ENCODE data around the gene NLRP9.
A peak's percentile ranks its signal among the peaks of the same experiment; 100 is the strongest.

The NLRP9 gene

DNA sequence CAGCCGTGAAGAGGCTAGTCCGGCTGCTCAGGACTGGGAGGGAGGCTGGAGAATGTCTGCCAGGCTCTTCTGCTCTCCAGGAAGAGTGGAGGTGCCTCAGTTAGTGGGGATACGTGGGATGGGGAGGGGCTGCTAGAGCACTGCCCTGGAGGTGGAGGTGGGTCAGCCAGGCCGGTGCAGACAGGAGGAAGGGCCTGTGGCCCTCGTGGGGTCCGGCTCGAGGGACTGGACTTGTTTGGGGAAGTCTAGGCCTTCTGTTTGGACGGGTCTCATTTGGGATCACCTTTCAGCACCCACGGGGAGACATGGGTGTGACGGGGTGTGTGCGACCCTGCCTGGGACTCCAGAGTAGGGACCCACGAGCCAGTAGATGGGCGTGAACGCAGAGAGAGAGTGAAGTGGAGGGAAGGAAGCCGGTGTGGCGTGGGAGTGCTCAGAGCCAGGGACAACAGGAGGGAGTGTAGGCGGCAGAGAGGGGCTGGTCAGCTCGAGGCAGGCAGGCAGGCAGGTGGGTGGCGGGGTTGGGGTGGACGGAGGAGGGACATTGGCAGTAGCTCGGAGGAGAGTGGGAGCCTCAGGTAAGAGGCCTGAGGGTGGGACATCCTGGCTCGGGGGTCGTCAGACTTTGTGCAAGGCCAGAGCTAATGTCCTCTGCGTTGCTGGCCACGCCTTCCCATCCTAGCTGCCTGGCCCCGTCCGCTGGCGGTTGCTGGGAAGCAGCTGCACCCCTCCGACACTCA is 51.7 kb downstream of the NLRP9 start:
- DNase-seq, result no peak

- no peak for DNase-seq
Measured at GRCh38 chr19:55685776-55686175, 52.4 kb downstream of the NLRP9 start.

GRCh38 chr19:55684946-55685681 is 53.1 kb downstream of the NLRP9 start:
- no peak for DNase-seq

GRCh38 chr19:55683449-55684261 is 54.5 kb downstream of the NLRP9 start:
- no peak for DNase-seq

DNA sequence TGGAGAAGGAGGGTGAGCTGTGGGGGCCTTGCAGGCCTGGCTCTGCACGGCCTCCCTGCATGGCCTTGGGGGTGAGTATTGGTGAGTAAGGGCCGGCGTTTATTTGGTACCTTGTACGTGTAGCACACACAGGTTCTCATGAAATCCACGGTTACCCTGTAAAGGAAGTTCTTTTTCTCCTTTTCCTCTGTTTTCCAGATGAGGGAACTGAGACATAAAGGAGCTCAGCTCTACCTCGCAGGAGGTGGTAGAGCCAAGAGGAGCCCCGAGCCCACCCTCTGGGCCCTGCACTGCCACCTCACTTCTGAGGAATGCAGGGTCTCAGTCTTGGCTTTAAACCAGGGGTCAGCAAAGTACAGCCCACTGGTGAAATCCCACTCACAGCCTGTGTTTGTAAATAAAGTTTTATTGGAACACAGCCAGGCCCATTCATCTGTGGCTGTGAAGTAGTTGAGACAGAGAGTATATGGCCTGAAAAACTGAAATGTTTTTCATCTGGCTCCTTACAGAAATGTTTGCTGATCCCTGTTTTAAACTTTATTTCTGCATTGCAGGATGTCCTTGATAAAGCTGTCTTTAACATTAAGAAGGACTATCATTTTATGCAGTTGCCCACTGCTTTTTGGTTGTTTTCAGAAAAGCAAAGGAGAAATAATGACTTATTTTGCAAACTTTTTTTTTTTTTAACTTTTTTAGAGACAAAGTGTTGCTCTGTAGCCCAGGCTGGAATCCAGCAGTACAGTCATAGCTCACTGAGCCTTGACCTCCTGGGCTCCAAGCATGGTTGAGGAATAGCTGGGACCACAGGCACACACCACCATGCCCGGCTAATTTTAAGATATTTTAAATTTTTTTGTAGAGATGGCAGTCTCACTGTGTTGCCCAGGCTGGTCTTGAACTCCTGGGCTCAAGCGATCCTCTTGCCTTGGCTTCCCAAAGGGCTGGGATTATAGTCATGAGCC is 56.8 kb downstream of the NLRP9 start:
- DNase-seq, result no peak

DNA sequence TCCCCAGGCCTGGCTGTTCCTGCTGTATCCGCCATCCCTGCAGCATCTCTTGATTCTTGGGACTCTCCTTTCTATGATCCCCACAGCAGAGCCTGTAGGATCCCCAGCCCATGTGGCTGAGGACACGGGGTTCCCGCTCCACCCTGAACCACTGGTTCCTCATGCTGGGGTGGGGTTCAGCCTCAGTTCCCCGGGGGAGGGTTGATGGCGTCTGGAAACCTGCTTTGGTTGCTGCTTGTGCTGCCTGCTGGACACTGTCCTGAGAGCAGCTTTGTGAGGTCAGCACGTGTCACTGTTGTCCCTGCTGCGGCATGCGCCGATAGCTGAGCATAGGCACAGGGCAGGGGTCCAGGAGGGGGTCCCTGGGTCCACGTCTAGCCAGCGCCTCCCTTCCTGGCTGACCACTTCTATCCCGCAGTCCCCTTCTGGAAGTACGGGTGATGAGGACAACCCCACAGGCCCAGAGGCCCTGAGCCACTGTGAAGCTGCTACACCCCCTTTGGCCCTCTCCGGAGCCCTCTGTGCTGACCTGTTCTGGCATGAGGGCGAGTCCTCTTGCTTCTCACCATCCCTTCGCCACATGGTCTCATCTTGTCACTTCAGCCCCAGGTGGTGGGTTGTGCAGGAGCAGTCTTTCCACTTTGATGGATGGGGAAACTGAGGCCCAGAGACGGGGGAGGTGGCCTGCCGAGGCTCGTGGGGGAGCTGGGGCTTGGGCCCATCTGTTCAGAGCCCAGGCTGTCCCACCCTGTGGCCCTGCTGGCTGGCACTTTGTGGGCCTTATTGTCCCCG is 57.7 kb downstream of the NLRP9 start:
- no peak for DNase-seq

DNA sequence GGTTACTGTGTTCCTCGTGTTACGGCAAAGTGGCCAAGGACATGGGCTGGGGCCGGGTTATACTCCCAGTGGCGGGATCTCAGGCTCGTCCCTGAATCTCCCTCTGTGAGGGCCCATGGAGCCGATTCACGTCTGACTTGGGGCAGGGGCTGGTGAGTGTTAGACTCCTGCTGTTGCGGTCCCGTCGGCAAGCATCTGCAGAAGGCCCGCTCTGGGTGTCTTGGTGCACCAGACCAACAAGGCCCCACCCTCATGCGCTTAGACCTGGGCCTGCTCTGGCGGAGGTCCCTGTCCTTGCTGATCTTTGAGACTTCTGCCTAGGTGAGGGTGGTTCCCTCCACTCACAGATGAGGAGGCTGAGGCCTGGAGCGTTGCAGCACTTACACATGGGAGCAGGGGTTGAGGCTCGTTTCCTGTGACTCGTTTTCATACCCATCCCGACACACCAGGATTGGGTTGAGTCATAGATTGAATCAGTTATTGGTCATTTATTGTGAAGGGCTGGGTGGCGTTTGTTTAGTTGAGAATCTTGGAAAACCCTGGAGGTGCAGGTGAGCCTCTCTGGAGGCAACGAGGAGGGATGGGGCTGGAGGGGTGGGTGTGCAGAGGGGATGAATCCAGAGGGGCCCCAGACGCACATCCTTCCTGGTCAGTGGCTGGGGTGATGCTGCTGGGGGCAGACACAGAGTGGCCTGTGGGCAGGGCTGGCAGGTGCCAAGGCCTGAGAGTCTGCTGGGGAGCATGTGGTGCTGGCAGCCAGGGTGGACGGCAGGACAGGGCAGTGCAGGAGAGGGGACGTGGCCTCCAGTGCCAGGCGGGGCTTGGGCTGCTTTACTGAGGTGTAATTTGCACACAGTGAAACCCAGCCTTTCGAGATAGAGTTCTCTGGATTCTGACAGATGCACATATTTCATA is 58.6 kb downstream of the NLRP9 start:
- no peak for DNase-seq

DNA sequence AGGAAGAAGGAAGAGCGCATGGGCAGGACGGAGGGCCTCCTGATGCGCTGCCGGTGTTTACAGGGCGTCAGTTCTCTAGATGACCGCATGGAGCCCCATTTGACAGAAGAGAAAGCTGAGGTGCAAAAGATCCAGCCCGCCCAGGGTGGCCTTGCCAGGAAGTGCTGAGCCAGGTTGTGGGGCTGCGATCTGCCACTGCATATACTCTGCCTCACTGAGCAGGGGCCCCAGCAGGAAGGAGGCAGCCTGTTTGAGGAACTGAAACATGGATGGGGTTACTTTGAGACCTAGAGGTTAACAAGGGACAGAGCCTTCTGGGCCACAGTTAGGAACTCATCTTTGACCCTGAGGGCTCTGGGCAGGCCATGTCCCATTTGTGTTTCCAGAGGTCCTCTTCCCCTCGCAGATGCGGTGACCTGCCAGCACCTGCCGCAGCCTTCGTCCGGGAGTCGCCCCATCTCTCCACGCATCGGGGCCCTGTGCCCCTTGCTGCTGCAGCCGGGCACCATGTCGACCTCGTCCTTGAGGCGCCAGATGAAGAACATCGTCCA is 60.0 kb downstream of the NLRP9 start:
- DNase-seq, result no peak

DNA sequence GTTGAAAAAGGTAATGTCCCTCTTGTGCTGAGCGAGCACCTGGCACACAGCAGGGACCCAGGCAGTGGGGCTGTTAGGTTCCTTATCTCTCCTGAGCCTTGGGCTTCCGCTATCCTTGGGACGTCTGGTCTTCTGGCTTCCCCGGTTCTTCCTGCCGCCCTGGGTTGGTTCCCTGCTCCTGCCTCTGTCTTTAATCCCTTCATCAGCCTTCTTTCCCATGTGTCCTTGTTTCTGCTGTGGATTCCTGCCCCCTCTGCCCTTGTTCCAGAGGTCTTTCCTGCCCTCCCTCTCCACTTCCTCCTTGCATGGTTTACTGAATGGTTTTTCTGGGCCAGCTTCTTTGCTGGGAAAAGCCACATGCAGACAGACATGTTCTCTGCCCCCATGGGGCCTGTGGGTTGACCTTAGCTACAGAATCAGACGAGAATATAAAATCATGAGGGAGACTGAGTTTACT is 60.6 kb downstream of the NLRP9 start:
- DNase-seq, result no peak

DNA sequence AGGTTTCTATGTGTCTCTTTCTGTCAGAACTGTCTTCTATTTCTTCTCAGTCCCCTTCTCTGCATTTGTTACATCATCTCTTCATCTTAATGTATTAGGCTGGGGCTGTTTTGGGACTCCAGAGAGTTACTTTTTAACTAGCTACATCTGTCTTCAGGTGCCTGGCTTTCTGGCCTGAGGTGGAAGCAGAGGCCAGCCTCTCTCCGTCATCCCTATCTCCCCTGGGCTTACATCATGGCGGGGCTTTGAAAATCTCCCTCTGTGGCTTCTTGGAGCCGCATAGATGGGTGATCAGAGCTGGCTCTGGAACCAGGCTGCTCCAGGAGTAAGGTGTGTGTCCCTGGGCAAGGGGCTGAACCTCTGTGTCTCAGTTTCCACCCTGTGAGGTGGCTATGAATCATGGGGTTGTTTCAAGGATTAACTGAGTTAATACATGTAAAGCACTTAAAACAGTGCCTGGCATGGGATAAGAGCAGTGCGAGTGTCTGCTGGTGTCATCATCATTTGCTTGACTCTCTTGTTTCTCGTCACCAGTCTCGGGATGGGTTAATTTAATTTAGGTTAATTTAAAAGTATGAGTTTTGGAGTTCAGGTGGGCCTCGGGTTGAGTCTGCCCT is 61.2 kb downstream of the NLRP9 start:
- DNase-seq, result no peak

GRCh38 chr19:55676383-55676782 is 61.8 kb downstream of the NLRP9 start:
- DNase-seq, result no peak

DNA sequence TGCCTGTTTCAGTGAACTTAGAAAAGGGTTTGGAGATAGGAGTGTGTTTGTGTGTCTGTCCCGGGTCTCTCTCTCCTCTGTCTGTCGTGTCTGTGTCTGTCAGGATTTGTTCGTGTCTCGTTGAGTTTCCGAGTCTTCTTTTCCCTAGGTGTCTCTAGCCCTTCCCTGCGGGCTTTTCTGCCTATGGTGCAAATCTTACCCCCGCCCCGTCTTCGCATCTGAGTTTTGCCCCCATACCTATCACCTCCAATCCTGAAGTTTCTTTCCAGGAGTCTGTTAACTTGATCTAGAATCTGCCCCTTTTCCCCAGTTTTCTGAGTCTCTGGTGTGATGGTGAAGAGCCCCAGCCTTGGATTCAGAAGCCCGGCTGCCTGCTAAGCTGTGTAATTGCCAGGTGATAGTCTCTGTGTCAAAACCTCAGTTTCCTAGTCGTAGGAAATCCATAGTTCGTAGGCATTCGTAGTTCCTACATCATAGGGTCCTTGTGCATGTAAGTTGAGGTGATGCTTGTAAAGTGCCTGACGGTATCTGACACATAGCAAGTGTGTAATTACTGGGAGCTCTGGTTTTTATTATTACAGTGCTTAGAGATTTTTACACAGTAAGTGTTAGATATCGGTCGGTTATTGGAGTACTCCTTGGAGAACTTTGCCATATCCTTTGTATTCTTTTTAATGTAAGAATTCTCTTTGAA is 62.4 kb downstream of the NLRP9 start:
- no peak for DNase-seq

DNA sequence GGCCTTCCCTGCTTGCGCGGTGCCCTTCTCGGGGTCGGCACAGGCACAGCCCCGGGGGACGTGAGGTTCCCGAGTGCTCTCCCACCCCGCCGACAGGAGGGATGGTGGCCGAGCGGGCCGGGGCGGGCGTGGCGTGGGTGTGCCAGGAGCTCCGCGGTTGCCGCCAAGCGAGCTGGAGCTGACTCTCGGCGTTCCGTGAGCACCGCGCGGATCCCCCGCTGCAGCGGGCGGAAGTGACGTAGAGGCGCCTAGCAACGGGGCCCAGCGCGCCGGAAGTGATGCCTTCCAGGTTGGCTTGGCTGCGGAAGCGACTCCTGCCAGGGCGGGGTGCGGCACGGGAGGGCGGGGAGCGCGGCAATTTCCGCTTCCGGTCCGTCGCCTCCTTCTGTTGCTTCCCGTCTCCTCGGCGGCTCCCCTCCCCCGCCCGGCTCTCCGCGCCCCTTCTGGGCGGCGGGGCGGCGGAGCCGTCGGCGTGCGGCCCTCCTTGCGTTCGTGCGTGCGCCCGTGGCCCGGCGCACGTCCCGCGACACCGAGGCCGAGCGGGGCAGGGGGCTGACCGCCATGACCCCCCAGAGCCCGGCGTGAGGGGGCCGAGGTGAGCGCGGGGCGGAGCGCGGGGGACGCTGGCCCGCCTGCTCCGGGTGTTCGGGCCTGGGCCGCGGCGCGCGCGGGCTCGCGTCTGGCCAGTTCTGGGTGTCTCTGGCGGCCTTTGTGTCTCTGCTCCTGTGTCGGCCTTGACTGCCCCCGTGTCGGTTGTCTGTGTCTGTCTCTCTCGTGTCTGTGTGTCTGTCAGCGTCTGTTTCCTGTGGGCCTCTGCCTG is 63.2 kb downstream of the NLRP9 start, which contains the start of gene EPN1:
TSS of gene EPN1 (plus strand) at position 386 of the 820 bp plus-strand sequence. CDS start 3,402 bp downstream, outside the sequence.
- DNase-seq, result peak; percentile 88

GRCh38 chr19:55674459-55674840 is 63.8 kb downstream of the NLRP9 start:
- DNase-seq, result no peak

GRCh38 chr19:55673889-55674288 is 64.3 kb downstream of the NLRP9 start:
- no peak for DNase-seq

GRCh38 chr19:55673465-55673864 is 64.7 kb downstream of the NLRP9 start:
- no peak for DNase-seq

- no peak for DNase-seq
Measured at GRCh38 chr19:55672418-55672817, 65.8 kb downstream of the NLRP9 start.

GRCh38 chr19:55671054-55671378 is 67.2 kb downstream of the NLRP9 start:
- DNase-seq, result no peak

All from GOT3 (cell line).